GM21528 (cell line): ENCODE results near the gene TMEM175.

Experiments
- ATAC-seq: cut with Tn5 transposase; IDR thresholded peaks from one replicate; pipeline ENCODE4 v1.9.1; 2021; ENCODE audit warnings: mild to moderate bottlenecking, moderate library complexity; ENCODE audit not compliant: unreplicated experiment, low FRiP score

The TMEM175 gene

GRCh38 chr4:898869-899555 lies 33.2 kb upstream of the TMEM175 start:
- no peak for ATAC-seq

- no peak for ATAC-seq
Observed at GRCh38 chr4:899556-899906, 32.7 kb upstream of the TMEM175 start.

DNA sequence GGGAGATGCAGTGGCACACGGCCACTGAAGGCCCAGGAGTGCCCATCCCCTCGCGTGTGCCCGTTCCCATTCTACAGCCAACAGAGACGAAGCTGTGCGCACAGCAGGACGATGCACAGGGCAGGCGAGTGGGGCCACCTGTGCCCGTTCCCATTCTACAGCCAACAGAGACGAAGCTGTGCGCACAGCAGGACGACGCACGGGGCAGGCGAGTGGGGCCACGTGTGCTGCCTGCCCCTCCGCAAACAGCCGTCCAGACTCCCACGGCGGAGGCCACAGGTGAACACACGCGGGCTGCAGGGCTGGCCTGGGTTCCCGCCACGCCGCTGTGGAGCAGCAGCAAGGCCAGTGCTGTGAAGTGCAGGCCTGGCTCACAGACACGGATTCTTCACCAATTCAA lies 32.2 kb upstream of the TMEM175 start:
- ATAC-seq = no peak

DNA sequence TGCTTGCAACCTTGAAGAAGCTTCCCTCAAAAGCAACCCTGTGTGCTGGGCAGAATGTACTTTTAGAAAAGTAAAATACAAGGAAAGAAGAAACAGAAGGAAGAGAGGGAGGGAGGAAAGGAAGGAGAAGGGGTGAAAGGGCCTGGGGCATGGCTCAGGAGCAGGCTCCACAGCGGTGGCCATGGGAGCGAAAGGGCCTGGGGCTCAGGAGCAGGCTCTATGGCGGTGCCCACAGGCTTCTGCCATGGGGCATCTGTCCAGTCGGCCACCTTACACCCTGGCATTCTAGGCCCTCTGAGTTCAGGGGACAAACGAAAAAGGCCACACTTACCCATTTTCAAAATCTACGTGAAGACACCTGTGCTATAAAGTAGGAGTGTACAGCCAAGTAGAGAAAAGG lies 31.5 kb upstream of the TMEM175 start:
- no peak for ATAC-seq

DNA sequence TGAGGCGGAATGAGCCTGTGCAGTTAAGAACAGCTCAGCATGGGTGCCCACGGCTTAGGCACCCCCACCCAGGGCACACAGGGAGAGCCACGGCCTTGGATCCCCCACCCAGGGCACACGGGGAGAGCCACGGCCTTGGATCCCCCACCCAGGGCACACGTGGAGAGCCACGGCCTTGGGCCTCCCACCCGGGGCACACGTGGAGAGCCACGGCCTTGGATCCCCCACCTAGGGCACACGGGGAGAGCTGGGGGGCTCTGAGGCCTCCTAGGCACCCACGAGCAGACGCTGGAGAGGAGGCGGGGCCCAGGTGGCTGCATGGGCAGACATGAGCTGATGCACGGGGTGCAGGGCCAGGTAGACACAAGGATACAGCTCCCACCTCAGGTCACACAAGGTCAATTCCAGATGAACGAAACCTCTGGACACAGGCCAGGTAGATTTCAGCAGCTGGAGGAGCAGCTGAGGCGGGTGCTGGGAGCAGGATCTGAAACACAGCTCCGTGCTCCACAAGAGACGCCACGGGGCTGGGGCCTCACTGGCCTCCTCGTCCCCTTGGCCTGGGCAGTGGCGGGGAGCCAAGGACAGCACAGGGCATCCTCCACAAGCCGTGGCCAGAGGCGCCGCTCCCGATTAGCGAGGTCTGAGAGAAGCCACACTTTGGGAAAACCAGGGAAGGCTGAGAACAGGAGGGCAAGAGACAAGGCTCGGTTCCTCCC lies 30.9 kb upstream of the TMEM175 start:
- no peak for ATAC-seq

GRCh38 chr4:903066-904046 lies 28.9 kb upstream of the TMEM175 start:
- ATAC-seq = no peak

GRCh38 chr4:905485-906338 lies 26.5 kb upstream of the TMEM175 start:
- no peak for ATAC-seq

DNA sequence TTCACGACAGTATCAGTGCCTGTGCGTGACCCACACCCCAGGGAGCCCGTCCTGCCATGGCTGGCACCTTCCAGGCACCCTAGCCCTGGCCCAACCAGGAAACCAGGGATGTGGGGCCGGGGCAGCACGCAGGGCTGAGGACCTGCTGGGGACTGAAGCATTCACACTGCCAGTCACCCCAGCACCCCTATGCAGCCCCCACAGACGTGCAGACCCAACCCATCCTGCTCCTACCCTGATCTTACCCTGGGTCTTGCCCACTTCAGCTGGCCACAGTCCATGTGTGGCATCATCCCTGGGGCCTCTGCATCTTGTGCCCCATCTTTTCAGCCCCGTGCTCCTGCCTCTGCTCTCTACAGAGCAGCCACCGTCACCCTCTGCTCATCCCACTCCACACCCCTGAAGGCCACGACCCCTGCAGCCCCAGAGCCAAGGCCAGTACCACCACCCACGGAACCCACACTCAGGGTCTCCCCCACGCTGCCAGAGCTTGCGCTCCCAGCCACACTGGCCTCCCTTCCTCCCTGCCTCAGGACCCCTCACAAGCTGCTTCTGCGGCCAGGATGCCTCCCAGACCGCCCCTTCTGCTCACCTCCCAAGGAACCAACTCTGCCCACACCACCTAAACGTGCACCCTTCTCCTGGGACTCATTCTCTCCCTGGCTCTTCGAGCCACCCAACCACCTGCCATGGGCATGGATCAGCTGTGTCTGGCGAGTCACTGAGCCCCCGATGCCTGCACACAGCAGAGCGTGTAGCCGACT lies 25.7 kb upstream of the TMEM175 start:
- ATAC-seq = no peak

- ATAC-seq = no peak
Observed at GRCh38 chr4:907103-907400, 25.2 kb upstream of the TMEM175 start.

- ATAC-seq = no peak
Observed at GRCh38 chr4:907691-908425, 24.4 kb upstream of the TMEM175 start.

DNA sequence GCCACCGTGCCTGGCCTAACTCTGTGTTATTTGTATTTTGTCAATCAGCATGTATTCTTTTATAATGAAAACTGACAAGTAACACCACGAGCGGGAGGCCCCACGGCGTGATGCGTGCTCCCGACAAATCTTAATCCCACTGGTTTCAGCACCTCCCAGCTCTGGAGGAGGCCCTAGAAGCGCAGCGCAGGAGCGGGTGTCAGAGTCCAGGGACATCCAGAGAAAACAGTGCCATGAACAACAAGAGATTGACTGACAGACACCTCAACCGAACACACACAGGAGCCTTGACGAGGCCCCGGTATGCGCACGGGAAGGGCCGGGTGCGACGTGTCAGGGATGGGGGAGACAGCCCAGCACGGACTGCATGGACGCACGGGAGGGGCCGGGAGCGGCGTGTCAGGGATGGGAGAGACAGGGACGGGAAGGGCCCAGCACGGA lies 23.1 kb upstream of the TMEM175 start:
- ATAC-seq = no peak

GRCh38 chr4:909821-910220 lies 22.4 kb upstream of the TMEM175 start:
- ATAC-seq = no peak

DNA sequence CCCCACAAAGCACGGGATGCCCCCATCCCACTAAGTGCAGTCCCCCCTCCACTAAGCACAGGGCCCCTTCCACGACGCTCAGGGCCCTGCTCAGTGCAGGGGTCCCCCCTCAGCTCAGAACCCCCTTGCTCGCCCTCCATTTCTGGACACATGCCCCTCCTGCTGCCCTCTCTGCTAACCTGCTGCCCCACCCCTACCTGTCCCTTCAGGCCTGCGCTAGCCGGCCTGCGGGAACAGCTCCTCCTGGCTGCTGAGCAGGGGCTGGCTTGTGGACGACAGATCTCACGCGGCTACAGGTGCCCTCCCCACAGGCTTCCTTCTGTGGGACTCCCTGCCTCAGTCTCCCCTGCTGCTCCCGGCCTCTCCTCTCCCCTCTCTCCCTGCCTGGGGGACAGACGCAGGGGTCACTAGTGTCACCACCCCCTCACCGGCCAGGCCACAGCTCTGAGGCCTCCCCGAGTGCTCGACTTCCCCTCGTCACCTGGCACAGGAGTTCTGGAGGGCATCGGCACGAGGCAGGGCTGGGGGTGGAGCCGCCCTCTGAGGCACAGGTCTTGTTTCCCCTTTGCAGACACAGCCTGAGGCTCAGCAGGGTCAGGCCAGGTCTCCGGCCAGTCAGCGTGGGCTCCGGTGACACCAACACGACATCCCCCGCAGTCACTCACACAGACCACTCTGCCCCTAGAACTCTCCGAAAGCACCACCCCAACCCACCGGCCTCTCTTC lies 21.7 kb upstream of the TMEM175 start:
- ATAC-seq = no peak

DNA sequence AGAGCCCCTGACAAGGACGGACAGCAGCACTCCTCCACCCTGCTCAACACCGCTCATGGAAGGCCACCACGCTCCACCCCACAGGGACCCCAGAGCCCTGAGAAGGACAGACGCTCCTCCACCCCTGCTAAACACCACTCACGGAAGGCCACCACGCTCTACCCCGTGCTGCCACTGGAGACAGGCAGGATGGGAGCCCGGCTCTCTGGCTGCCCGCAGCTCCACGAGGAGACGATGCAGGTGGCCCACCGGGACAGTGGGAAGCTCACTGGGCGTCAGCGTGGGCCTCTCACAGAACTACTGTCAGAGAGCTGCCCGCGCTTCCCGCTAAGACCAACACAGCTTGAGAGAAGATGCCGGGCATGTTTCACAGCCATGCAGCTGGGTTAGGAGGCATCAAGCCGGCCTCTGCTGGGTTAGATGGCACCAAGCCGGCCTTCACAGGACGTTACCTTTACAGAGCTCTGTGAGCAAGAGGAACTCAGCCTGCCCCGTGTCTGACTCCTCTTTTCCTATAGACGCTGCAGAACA lies 21.0 kb upstream of the TMEM175 start:
- no peak for ATAC-seq

DNA sequence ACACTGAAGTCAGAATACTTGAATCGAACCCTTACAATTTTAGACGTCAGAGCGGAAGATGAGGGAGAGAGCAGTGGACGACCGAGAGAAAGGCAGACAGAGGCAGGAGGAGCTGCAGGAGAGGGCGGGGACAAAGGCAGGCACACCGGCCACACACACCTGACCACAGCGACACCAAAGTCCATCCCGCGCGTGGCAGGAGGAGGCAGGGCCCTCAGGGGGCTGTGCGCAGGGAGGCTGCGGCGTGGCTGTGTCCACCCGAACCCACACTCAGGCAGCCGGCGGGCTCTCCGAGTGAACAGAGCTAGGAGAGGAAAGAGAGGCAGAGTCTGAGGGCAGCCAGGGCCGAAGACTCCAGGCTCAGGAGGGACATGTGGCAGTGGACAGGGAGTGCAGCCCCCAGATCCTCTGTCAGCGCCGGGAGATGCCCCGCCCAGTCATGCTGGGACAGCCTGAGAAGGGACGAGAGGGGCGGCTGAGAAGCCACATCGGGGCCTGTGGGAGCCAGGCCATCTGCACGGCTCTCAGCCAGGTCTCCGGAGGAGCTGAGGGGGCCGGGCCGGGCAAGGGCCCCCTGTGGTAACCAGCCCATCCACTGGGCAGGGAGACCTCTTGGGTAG lies 20.3 kb upstream of the TMEM175 start:
- ATAC-seq = no peak

DNA sequence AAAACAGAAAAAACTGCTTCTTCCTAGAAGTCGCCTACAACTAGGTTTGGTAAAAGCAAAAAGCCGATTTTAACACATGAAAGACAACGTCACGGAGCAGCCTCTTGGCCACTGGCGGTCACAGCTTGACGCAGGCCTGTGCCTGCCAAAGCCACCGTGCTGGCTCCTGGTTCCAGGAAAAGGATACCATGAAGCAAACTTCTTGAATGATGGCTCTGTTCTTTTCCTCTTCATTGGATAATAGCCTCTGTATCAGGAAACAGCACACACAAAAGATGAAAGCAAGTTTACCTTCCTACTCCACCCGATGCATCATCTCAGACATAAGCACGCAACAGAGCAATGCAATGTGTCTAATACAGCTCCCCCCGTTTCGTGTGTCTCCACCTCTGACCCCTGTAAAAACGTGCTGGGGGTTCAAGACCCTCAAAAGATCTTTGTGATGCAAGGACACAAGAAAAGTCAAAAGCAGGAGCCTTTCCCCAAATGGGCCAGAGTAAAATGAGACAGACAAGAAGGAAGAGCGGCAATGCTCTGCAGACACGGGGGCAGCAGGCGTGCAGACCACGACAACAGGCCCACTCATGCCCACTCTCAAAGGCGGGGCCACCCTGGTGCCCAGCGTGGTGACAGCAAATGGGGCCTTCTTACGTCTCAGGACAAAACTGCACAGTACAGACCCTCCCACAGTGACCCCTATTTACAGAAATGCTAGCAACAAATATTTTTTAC lies 19.5 kb upstream of the TMEM175 start:
- no peak for ATAC-seq

- no peak for ATAC-seq
Observed at GRCh38 chr4:913280-913618, 19.0 kb upstream of the TMEM175 start.
